Activated CD4-positive, CD25-positive, alpha-beta regulatory T cell (primary cell): ENCODE measurements around the gene DPY19L2.
"Not testable (repeated sequence)": the region's sequence is repeated elsewhere in the genome, so short reads cannot be mapped to it uniquely, and the experiment has no call there.

Experiments used
- DNase-seq, 4 experiments: peaks; one replicate each; lab custom pipeline; 2025; lab: John Stamatoyannopoulos, UW

DPY19L2 gene

DNA sequence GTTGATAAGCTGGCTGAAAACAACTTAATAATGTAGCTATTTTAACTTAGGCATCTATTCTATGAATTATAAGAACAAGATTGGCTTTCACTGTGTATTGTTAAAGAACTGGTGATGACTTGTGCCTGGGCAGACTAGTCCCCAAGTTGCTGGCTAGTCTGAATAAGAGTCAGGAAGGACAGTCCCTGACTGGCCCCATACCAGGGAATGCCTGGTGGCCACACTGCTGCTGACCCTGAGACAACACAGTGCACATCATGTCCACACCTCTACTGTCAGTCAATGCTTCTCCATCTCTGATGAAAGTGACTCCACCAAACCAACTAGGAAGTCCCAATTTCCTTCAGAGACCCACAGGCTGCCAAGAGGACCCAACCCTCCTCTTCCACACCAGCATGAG is 130.5 kb downstream of the DPY19L2 start:
- DNase-seq, result not testable (repeated sequence)

DNA sequence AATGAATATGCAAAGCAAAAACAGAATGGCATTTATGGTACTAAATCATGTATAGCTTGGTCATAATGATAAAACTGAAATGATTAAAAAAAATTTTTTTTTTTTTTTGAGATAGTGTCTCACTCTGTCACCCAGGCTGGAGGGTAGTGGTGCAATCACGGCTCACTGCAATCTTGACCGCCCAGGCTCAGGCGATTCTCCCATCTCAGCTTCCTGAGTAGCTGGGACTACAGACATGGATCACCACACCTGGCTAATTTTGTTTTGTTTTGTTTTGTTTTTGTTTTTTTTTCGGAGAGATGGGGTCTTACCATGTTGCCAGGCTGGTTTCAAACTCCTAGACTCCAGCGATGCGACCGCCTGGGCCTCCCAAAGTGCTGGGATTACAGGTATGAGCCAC is 138.7 kb downstream of the DPY19L2 start:
- not testable (repeated sequence) for DNase-seq

DNA sequence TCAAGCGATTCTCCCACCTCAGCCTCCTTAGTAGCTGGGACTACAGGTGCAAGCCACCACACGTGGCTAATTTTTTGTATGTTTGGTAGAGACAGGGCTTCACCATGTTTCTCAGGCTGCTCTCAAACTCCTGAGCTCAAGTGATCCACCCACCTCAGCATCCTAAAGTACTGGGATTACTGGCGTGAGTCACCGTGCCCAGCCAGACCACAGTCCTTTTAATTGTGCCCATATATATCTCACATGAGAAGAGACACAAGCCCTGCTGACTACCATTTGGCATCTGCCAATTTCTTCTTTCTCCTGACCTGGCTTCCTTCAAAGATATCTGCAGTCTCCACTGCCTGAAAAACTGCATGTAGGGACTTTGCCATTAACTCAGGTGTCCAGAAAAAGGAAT is 142.5 kb downstream of the DPY19L2 start:
- DNase-seq, result no peak

DNA sequence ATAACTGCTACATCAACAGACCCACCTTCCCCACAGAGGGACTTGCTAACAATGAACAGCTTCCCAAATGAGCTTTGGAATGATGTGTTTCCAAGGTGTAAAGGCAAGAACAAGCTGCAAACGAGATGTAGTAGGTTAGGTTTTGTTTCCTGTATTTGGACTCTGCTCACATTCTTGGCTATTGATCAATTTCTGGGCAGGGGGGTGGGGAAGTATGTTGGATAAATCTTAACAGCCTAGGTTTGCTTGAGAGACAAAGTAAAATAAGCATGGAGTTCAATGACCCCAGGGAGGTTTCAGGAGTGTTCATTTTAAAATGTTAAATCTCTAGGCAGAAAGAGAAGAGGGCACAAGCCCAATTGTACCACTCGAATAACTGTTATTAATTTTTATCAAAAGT is 146.6 kb downstream of the DPY19L2 start:
- DNase-seq, result no peak
